ENCODE results near the gene SEPHS2.
A peak's percentile ranks its signal among the peaks of the same experiment; 100 is the strongest.

Gene SEPHS2

DNA sequence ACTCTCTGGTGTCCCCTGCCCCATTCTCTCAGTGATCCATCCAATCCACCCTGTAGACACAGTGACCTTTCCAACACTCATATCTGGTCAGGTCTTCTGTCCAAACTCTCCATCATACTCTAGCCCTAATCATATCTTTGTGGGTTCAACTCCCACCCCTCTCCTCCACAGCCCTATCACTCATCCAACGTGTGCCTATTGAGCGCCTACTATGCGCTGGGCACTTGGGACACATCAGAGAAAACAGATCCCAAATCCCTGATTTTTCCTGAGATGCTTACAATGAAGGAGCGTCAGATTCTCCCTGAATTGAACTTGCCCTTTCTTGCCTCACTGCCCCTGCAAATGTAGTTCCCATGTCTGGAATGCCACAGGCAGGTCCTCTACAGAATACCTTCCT lies 17.6 kb downstream of the SEPHS2 start:
- DNase-seq = no peak

DNA sequence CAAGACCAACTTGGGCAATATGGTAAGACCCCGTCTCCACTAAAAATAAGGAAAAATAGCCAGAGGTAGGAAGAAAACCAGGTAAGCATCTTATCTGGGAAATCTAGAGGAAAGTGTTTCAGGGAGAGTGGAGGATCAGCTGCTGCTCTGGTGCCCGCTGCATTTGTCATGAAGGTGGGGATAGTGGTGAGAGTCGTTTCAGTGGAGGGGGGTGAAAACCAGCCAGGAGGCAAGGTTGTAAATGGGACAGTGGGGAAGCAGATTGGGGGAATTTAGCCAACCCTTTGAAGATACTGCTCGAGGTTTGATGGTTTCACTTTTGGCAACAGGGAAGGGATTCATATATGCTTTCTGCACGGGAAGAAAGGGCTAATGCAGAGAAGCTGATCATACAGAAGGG lies 24.7 kb downstream of the SEPHS2 start:
- no peak for DNase-seq

GRCh38 chr16:30418350-30419181 lies 27.1 kb downstream of the SEPHS2 start:
- no peak for DNase-seq

DNA sequence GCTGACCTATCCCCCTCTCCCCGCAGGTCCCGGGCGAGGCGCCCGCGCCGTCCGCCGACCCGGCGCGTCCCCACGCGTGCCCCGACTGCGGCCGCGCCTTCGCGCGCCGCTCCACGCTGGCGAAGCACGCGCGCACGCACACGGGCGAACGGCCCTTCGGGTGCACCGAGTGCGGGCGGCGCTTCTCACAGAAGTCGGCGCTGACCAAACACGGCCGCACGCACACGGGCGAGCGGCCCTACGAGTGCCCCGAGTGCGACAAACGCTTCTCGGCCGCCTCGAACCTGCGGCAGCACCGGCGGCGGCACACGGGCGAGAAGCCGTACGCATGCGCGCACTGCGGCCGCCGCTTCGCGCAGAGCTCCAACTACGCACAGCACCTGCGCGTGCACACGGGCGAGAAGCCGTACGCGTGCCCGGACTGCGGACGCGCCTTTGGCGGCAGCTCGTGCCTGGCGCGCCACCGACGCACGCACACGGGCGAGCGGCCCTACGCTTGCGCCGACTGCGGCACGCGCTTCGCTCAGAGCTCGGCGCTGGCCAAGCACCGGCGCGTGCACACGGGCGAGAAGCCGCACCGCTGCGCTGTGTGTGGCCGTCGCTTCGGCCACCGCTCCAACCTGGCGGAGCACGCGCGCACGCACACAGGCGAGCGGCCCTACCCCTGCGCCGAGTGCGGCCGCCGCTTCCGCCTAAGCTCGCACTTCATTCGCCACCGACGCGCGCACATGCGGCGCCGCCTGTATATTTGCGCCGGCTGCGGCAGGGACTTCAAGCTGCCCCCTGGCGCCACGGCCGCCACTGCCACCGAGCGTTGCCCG lies 27.9 kb downstream of the SEPHS2 start:
- DNase-seq = peak; percentile 92

DNA sequence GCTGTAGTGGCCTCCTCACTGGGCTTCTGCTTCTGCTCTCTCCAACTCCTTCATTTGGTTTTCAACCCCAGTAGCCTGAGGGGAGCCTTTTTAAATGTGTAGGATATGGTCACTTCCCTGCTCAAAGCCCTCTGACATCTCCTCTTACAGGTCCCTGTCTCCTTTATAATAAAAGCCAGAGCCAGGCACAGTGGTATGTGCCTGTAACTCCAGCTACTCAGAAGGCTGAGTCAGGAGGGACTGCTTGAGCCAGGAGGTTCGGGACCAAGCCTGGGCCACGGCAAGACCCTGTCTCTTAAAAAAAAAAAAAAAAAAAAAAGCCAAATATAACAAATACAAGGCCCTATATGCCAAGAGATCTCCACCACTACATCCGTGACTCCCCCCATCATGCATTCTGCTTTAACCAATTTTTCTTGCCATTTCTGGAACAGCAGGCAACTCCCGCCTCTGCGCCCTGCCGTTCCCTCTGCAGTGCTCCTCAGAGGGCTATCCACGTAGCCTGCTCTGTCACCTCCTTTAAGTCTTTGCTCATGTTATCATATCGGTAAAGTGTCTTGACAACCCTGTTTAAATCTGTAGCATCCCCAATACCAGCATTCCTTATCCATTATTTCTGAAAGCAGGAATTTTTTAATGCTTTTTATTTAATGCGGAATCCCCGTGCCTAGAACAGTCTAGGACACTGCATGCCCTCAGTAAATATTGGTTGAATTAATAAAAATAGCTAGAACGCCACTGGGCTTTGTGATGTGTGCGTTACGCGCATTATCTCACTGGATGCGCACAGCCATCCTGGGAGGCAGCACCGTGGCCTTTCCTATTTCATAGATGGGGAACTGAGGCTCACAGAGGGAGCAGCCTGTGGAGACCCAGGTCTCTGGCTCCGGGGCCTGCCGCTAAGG lies 28.8 kb downstream of the SEPHS2 start:
- DNase-seq = no peak

DNA sequence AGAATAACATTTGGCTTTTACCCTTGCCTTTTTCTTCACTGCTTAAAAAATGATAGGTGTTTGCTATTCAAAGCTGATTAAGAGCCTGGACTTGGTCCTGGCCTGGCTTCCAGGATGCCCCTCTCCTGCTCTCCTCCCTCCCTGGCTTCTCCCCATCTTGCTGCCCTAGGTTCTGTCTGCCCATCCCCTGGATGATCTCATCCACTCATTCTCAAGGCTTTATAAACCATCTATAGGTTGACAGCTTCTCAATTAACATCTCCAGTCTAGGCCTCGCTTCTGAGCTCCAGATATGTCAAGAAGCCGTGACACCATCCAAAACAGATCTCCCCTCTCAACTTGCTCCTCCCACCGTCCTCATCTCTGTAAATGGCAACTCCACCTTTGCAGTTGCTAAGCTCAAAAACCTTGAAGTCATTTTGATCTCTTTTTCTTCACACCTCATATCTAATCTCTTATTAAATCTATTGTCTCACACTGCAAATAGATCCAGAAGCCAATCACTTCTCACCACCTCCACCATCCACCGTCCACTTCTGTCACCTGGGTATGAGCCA lies 29.5 kb downstream of the SEPHS2 start:
- DNase-seq = no peak

DNA sequence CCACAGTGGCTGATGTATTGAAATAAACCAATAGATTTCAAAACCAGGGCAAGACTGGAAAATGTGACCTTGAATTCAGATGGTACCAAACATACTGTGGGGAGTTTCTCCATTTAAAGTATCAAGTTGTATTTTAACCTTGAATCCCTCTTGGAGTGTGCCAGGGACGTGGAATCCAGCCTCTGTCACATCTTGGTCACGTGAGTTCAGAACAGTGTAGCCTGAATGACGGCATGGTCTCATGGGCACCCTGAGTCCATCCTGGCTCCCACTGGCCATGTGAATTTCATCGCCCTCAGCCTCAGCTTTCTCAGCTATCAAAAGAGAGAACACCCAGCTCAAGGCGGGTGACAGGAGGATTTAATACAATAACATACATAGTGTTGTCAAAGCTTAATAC lies 31.5 kb downstream of the SEPHS2 start:
- no peak for DNase-seq

DNA sequence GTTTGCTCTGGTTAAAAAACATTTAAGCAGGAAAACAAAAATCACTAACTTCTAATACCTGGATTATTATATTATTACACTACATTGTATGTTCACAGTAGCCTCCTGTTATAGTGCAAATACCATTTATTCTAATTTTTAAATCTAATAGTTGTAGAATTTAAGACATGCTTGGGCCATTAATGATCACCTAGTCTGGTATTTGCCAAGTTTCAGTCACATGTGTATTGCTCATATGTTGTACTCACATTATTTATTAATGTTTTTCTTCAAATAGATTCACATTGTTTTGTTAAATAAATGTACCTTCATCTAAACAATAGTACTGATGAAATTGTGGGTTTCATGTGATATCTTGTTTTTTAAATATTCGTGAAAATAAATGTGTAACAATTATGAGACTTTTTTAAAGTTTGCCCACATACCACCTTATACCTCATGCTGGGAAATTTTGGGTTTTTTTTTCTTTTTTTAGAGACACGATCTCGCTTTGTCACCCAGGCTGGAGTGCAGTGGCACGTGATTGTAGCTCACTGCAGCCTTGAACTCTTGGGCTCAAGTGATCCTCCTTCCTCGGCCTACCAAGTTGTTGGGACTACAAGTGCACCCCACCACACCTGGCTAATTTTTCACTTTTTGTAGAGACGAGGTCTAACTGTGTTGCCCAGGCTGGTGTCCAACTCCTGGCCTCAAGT lies 32.4 kb downstream of the SEPHS2 start:
- DNase-seq = no peak

DNA sequence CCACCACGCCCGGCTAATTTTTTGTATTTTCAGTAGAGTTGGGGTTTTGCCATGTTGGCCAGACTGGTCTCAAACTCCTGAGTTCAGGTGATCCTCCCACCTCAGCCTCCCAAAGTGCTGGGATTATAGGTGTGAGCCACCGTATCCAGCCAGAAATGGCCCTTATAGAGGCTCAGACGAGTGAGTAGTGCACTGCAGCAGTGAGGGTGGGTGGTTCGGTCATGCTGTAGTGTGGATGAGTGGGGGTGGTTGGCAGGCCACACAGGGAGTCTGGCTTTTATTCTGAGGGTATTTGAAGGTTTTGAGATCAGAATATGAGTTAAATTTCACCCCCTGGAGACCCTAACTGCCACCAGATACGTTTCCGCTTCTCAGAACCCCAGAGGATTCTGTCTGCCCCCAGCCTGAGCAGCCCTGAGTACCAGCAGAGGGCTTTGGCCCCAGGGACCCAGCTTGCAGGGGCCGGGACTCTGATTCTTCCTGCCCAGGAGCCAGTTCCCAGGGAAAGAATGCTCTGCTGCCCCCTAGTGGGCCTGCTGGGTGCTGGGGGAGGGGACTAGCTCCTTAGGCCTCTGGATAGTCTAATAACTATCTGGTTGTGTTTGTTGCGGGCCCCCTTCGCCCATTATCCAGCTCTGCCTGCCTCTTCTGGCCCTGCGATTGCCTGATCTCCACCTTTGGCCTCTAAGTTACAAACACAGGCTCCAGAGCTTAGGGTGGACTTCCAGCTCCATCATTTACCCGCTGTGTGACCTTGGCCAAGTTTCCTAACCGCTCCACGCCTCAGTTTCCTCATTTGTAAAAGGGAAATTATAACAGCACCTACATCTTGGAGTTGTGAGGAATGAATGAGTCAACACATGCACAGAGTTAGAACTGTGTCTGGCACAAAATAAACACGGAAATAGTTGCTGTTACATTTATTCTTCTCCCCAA lies 36.3 kb downstream of the SEPHS2 start:
- peak; percentile 93 for DNase-seq

- no peak for DNase-seq
These were observed 37.7 kb downstream of the SEPHS2 start for GRCh38 chr16:30407804-30408534.

DNA sequence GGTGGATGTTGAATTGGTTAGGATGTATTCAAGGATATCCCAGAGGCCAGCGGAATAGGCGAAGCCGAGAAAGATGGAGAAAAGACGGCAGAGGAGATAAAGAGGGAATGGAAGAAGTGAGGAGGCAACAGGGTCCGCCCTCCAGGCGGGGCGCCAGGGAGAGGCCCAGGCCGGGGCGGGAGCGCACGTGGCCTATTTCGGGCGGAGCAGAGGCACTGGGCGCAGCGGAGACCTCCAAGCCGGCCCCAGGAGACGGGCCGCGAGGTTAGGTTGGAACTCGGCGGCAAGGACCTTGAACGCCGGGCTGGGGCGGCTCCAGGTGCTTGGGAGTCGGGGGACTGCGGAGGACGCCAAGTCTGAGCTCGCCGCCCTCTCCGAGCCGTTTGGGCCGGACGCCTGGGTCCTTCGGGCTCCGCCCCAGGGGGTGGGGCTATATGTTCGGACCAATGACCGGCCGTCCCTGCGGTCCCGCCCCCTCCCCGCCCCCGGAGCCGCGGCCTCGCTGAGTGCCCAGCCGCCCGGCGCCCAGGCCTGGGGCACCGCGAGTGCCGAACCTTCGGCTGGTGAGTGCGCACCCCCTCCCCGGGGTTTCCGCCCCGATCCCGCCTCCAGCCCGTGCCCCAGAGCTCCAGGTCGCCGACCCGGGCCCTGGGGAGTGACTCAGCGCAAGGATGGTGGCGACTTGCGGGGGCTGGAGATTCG lies 38.4 kb downstream of the SEPHS2 start, which contains the start of gene ZNF771:
Gene ZNF771 (plus strand): TSS at position 505 of the 702 bp plus-strand sequence. CDS start 448 bp downstream, outside the sequence.
- peak; percentile 91 for DNase-seq

DNA sequence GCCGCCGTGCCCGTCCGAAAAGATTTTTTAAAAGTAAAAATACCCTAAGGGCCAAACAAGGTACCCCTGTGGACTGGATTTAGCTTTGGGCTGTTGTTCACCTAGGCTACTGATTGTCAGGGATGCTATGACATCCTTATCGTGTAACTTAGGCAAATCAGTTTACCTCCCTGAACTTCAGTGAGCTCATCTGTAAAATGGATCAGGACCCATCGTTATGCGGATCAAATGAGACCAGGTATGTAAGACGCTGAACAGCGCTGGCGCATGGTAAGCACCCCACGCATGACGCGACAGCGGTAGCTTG lies 38.9 kb downstream of the SEPHS2 start:
- no peak for DNase-seq

- DNase-seq = no peak
These were observed 43.8 kb downstream of the SEPHS2 start for GRCh38 chr16:30401768-30402425.

GRCh38 chr16:30399435-30400186 lies 46.1 kb downstream of the SEPHS2 start:
- DNase-seq = no peak

GRCh38 chr16:30398661-30399434 lies 46.8 kb downstream of the SEPHS2 start:
- DNase-seq = no peak

- DNase-seq = no peak
These were observed 47.7 kb downstream of the SEPHS2 start for GRCh38 chr16:30397776-30398660.

All from CD4-positive, alpha-beta T cell treated with Interleukin-12 subunit alpha and Interleukin-12 subunit beta, for 1 hour (primary cell).